ENCODE results near the gene TOLLIP.

DNA sequence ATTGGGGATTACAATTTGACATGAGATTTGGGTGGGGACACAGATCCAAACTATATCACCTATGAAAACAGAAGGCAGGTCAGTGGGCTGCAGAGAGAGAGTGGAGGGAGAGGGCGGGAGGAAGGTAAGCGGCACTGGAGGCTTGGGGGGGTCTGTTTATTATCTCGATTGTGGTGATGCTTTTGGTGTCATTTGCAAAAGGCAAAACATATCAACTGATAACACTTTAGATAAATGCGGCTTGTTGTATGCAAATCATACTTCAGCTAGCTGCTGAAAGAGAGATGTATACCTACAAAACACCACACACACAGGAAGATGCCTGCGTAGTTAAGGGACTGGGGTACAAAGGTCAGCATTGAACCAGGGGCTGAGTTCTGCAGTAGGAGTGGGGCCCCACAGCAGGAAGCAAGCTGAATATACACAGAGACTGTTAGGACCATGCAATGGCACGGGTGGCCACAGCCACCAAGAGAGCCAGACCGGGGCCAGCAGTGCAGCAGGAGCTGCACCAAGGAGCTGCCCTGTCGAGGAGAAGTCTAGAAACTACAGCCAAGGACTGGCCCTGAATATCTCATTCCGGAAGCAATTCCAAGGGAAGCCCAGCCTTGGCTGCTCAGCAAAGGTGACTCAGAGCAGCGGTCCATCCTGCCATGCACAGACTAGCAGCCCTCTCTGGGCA lies 23.8 kb upstream of the TOLLIP start:
- TF ChIP-seq POLR2A (IDR thresholded peaks at IDR 0.05) (no peak), POLR2AphosphoS5 (IDR thresholded peaks at IDR 0.05) (no peak)
- TF ChIP-seq, protein P1, sequence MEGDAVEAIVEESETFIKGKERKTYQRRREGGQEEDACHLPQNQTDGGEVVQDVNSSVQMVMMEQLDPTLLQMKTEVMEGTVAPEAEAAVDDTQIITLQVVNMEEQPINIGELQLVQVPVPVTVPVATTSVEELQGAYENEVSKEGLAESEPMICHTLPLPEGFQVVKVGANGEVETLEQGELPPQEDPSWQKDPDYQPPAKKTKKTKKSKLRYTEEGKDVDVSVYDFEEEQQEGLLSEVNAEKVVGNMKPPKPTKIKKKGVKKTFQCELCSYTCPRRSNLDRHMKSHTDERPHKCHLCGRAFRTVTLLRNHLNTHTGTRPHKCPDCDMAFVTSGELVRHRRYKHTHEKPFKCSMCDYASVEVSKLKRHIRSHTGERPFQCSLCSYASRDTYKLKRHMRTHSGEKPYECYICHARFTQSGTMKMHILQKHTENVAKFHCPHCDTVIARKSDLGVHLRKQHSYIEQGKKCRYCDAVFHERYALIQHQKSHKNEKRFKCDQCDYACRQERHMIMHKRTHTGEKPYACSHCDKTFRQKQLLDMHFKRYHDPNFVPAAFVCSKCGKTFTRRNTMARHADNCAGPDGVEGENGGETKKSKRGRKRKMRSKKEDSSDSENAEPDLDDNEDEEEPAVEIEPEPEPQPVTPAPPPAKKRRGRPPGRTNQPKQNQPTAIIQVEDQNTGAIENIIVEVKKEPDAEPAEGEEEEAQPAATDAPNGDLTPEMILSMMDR (IDR thresholded peaks at IDR 0.05): no peak
